Stimulated activated CD4-positive, alpha-beta T cell treated with anti-CD3 and anti-CD28 coated beads, Interleukin-4, amount 100 ng/mL, for 48 hours (primary cell): ENCODE data around the gene THADA.
A peak's percentile ranks its signal among the peaks of the same experiment; 100 is the strongest.

Experiments
- DNase-seq, 2 donors: peaks; one replicate each; pipeline ENCODE4 v3.0.0-alpha.2; 2020; ENCODE audit warnings: low read depth in 2 of 2

Gene THADA

DNA sequence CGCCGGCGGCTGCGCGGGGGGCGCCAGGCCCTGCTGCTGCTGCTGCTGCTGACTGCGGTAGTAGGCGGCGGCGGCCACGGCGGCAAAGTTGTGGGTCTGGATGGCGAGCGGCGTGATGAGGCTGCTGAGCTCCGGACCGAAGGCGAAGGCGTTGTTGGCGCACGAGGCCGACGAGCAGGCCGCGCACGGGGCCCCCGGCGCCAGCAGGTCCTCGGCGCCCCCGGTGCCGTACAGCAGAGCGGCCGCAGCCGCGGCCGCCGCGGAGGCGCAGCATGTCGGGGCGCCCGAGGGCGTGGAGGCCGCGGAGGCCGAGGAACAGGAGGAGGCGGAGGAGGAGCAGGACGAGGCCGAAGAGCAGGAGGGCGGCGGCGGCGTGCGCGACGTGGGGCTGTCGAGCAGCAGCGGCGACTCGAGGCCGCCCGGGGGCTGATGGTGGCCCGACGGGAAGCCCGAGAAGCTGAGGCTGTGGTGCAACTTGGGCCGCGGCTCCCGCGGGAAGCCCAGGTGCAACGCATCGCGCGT, 371.2 kb downstream of the THADA start:
- DNase-seq = peak; percentile 26 to 31

DNA sequence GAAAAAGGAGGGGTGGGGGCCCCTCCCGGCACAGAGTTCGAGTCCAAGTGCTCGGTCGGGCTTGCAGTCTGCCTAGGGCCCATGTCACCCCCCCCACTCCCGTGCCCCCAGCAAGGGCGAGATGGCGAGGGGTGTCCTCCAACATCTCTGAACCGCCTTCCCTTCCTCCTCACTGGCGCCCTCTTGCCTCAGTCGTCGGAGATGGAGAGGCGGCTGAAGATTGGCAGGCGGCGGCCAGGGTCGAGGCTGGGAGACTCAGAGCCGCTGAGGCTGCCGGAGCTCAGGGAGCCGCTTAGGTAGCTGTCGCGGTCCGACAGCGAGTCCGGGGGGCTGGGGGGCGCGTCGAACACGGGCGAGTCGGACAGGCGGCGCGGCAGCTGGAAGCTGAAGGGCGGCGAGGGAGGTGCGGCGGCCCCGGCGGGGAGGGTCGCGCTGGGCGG, 371.7 kb downstream of the THADA start:
- DNase-seq = peak; percentile 53 to 65

DNA sequence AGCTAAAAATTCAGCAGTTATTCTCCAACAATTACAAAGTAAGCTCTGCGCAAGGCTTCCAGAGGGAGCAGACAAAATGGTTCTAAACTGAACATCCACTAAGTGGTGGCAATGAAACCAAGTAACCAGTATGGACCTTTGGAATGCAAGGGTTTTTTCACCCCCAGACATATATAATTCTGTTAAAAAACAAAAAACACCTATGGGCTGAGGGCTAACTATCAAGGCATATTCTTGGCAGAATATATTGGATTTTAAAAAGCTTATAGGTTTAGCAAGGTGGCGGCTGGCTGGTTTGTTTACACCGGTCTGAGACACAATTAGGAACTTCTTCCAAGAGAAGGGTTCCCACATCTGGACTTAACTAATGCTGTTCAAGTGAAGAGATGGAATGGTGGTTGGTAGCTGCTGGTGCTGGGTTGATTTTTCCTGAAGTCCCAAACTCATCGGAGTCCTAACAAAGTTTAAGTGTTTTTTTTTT, 372.3 kb downstream of the THADA start:
- no peak for DNase-seq

DNA sequence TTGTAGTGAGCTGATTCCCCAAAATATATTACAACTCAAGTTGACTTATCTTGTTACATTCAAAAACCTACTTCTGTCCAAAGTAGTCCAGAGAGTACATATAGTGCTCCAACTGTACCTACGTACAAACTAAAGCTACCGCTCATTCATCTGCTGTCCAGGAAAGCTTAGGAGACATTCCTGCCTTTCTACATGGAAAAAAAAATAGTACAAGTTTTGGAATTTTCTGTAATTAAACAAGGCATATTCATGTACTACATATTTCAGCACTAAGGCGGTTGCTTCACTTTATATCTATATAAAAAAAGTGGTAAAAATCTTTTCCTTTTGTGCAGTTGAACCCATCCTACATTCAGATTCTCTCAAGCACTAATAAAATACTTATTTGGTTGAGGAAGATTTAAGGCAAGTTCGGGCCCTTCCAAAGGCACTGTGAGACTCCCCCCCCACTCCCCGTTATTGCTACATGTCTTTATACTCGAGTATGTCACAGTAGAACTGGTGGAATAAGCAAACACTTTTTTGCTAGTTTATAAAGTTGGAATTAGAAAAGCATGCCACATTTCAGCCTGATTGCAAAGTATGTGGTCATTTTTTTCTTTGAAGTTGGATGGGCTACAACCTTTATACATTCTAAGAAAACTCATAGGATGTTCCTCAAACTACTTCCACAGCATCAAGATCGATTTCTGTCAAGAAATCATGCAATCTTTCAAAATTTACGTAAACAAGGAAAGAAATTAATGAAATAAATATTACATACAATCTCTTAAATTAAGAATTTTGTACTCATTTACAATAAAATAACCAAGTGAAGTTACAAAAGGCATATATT, 373.1 kb downstream of the THADA start:
- DNase-seq = no peak

DNA sequence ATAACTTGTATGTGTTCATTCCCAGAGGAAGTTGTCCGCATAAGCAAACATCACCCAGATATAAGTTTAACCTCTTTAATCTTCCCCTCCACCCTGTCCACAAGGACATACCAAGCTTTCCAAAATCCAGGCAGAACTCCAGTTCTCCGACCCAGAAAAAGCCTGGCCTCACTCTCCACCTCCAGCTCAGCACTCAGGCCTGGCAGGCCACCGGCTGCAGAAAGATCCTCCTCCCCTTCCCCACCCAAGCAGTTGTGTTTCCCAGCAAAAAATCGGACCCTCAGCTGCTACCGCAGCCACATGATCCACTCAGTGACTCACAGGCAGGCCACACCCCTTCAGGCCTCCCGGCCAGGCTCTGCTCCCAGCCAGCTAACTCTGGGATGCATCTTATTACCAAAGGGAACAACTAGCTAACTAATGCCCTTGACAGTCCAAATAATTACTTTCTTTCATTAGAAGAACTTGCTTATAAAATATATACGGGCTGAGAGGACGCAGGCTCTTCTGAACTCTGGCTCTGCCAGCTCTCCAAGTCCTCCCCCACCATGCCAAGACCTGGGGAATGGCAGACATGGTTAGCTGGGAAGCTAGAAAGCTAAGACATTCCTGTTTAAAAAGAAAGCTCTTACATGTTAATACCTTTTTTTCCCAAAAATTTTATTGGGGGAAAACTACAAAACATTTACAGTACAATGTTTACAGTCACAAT, 373.9 kb downstream of the THADA start:
- DNase-seq = peak; percentile 48 to 51

DNA sequence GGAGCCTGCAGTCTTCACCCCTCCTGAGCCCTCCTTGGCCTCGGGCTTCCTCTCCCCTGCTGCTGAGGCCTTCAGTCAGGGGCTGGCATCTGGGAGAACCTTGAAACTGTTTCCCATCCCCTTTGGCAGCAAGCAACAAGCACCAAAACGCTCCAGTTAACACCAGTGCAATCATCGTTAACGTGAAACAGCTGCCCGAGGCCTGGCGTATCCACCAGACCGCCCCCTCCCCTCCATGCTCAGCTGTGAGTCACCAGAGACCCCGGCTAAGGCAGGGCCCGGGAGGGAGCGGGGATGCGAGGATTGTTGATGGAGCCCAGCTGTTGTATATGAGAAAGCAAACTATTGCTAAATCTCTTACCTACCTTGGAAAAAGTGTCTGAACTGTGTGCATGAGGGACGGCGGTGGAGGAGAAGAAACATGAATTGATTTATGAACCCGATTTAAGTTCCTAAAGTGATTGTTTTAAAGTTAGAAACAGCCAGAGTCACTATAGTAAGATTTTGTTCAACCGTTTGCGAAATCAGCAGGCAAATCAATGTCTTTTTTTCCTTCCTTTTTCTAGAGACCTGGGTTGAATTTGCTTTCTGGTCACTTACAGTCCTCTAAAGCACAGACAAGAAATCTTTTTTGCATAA, 374.6 kb downstream of the THADA start:
- peak in 1 of 2 donors; percentile 22 for DNase-seq

DNA sequence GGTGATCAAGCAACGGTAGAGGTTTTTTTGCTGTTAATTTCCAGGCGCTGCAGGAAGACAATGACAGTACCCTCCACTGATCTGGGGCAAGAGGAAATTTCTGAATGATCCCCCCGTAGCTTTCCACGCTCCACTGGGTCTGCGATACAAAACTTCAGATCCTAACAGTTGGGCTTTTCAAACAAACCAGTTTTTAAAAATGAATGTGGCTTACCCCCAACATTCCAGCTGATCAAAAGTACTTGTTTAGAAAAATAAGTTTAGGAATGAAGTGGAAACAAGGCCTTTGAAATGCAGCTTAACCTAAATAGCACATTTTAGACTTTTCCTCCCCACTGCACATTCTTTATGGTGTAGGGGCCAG, 375.1 kb downstream of the THADA start:
- DNase-seq = no peak

DNA sequence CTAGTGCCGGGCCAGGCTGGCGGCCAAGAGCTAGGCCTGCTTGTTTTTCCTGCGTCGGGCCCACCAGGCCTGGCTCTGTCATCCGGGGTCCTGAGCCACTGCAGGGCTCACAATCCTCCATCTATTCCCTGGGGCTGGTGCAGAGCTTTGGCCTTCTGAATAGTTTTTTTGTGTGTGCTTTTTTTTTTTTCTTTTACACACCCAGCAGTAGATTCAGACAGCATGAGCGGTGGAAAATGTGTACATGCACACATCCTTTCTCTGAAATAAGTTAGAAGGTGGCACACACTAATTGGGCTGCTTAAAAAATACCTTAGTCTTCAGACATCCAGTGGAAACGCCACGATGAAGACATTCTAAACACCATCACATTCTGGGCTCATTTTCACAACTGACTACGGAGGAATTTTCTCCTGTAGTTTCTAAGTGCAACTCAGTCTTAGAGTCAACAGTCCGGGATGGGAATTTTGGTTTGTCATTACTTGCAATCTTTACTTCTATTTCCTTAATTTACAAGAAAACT, 375.5 kb downstream of the THADA start:
- no peak for DNase-seq

DNA sequence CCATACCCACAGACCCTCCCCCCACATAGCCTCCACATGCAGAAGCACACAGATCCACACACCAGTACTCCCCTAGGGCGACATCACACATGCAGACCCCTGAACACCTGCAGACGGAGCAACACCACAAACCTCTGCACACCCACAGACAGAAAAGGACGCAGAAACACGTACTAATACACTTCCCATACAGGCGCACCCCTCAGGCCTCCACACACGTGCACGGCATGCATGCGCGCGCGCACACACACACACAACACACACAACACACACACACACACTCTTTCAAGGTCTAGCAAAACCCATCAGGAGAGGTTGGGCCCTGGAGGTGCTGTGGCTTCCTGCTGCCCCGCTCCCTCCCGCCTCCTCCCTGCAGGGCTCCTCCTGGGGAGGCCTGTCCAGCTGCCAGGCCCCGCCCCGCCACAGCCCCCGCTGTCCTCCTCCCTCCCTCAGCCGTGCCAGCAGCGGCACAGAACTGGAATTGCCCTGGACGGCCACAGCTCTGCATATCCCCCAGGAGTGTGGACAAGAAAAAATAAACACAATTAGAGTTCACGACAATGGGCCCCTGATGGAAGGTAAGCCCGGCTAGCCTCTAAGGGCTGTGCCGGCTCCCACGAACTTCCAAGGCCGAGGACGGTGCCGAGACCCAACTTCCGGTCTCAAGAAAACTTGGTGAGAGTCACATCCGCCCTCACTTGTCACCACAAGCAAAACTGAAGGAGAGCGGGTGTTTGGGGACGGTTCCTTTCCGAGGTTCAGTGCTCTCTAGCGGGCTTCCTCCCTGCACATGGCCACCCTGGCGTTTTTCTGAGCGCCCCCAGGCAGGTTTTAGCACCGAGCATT, 376.2 kb downstream of the THADA start:
- peak; percentile 58 to 72 for DNase-seq

DNA sequence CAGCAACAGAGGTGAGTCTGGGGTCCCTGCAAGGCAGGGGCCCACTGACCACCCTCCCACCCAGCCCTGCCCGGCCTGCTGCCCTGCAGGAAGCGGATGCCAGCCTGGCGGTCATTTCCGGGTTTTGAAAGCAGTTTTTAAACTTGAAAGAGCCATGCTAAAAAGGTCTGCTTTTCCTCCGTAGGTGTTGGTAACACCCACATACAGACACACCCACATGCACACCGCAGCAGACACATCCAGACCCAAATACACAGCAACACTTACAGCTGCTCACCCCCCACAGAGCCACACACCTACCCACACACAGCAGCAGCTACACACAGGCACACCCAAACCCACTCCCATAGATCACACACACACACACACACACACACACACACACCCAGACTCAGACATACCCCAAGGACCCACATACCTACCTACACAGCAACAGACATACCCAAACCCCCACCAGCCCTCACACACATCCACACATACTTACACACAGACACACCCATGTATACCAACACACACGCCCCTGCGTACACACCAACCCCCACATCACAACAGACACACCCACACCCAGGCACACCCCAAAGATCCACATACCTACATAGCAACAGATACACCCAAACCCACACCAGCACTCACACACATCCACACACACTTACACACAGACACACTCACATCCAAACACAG, 377.0 kb downstream of the THADA start:
- DNase-seq = no peak

DNA sequence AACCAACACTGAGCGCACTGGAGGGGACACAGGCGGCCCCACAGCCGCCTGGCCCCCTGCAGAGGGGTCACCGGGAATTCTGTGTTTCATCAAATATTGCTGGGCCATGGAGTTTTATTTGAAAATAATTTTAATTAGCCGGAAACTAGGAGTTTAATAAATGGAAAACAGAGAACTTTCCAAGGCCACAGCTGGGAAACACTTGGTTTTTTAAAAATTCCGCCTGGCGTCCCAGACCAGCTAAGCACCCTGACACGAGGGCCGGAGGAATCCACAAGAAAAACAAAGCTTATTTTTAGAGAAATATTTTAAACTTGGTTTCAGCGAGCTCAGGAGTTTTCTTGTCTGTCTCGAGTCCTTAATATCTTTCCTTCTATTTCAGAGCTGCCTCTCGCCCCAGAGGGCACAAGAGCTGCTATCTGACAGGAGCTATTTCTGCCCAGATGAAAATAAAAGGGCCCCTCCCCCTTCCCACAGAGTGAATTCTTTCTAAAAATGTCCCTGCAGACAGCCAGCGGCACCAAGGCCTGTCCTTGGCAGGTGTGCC, 377.6 kb downstream of the THADA start:
- DNase-seq = no peak

DNA sequence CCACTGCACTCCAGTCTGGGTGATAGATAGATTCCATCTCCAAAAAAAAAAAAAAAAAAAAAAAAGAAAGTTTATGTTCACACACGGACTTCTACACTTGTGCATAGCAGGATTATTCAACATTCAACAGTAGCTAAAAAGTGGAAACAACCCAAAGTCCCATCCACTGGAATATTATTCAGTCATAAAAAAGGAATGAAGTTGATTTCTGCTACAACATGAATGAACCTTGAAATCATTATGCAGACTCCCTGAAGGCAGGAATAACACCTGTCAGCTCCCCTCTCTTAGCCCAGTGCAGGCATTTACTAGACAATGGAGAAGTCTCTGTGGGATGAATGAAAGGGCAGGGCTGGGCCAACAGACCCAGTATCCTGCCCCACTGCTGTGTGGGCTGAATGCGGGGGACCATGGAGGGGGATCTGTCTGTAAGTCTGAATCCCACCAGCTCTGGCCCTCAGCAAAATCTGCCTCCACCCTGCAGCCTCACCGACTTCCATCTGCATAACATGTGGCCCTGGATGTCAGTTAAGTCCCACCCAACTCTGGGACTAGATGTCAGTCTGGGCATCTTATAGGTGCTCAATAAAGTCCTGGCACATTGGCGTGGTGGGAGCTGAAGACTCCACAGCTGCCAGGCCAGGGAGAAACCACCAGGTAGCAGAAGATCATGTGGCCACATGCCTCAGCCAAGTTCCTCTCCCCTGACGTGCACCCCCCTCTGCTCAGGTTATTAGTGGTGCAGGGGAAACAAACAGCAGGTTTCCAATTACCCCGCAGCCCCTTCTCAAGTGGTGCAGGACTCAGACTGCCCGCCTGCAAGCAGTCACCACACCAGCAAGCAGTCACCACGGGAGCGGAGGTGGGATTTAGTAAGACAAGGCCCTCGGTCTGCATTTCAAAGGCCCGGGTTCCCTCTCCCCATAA, 378.3 kb downstream of the THADA start:
- DNase-seq = no peak

DNA sequence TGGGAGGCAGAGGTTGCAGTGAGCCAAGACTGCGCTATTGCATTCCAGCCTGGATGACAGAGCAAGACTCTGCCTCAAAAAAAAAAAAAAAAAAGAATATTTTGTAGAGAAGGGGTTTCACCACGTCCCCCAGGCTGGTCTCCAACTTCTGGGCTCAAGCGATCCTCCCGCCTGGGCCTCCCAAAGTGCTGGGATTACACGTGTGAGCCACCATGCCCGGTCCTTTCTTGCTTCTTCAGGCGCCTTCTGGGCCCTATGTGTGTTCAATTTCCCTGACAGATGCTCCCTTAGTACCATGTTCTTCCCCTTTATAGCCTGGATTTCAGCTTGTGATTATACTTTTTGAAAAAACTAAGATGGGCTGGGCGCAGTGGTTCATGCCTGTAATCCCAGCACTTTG, 379.2 kb downstream of the THADA start:
- no peak for DNase-seq

DNA sequence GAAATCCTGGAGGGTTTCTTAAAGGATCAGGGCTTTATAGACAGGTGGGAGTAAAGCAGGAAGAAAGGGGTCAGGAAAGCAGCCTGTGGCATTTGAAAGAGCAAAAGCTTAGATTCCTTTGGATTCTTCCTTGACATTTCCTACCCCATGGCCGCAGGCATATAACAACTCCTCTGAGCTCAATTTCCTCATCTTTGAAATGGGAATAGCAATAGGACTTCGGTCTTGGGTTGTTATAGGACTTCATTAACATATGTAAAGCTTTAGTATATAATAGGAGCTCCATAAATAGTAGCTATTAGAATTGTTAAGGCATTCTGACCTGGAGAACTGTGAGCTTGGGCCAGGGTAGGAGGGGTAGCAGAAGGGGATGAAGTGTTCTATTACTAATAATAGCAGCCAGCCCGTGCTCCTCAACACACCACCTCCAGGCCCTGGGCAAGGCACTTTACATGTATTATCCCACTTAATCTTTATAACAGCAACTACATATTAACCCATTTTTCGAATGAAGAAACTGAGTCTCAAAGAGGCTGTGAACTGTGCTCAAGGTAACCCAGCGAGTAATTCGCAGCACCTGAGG, 380.1 kb downstream of the THADA start:
- DNase-seq = no peak

DNA sequence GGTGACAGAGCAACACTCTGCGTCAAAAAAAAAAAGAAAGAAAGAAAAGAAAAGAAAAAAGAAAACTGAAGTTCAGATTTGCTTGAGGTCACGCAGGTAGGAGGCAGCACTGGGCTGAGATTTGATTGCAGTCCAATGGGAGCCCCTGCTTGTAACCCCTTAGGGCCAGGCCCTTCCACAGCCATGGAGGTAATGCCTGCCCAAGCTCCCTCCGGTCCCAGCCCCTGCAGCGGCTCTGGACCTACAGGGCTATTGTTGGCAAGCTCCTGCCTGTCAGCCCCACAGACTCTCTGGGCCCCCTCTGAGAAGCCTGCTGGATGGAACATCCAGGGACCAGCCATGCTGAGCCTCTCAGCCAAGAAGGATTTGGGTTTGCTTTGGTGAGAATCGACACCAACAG, 381.6 kb downstream of the THADA start:
- no peak for DNase-seq

DNA sequence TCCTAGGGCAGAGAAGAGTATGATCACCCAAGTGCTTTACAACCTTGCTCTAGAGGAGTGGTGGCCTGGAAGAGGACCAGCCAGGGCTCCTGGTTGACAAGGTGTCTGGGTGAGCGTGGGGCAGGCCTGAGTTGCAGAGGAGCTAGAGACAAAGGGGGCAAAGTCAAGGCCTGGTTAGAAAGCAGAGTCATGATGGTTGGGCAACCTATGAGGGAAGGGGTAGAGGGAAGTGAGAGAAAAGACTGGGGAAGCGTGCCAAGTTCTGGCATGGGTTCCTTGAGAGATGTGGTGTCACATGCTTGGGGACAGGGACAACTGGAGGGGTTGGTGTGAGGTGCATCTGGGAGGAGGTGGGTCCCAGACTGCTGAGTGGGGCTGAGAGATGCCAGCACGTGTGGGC, 382.9 kb downstream of the THADA start:
- DNase-seq = no peak

DNA sequence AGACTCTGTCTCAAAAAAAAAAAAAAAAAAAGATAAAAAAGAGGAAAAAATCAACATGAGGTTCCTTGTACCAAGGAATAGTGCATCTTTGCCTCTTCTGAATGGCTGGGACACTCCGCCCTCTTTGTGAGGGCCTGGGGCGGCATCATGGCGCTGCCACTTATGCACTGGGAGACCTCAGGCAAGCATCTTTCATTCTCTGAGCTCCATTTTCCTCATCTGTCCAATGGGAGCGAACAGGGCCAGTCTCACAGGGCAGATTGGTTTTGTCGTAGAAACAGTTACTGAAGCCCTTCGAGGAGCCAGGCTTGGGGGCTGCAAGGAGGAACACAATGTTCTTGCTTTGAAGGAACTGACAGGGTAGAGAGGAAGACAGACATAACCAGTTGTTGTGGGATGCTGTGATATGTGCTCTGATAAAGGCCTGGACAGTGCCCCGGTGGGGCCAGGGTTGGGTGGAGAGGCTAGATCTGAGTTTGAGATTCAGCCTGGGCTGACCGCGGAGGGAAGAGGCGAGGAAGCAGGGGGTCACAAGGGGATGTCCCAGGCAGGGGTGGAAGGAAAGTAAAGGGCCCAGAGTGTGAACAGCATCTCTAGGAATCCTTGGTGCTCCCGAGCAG, 383.5 kb downstream of the THADA start:
- no peak for DNase-seq
